ENCODE results near the gene GJD3. TPM values are rescaled to one million over a fixed set of nuclear protein-coding genes. Genes with fewer than 3 reads are reported as not detected.

GJD3 gene
- total and polyA plus RNA-seq, 2 donors (not counting 1 experiment from before 2014, with no cell fraction given) = not detected

GRCh38 chr17:40338058-40338457, 26.5 kb downstream of the GJD3 start:
- 100% methylated on average over 1 of the region's 5 CpGs for WGBS (ENCODE audit: insufficient coverage)
- ATAC-seq (ENCODE audit: low read depth) = no peak
- no peak overlapping the region for H3K4me3 Mint-ChIP-seq

DNA sequence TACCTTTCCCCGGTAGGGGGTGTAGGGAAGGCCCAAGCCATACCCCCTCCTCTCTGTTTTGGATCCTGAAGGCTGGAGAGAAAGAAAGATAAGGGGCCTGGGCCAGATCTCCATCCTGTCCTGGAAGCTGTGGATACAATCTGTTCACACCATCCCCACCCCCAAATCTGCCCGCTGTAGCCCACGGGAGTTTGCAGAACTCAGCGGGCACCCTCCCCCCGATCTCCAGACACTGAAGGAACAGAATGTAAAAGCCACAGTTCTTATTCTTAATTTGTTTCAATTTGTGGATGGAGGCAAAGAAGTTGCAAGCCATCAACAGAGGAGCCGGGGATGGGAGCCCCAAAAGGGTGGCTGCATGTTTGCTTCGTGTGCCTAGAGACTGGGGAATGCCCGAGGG, 27.2 kb downstream of the GJD3 start:
- WGBS (ENCODE audit: insufficient coverage) = 93% methylated on average over 2 of the region's 8 CpGs

More at GRCh38 chr17:40338058-40338457, 26.5 kb downstream of the GJD3 start:
- H3K4me1 Mint-ChIP-seq = peaks cover 61% of the 10 kb centered on the region
- DNase-seq = no peak
- Histone ChIP-seq H3K4me2 (replicated peaks; ENCODE audit: low read depth, low read length, poor library complexity, severe bottlenecking) (peak overlapping the region; percentile 17), H4K20me1 (ENCODE audit: control insufficient read depth, insufficient read depth, low read length, poor library complexity, severe bottlenecking) (peaks cover 14% of the 10 kb centered on the region), H3K4me3 (ENCODE audit: control extremely low read depth in 1 of 5, extremely low read depth in 1 of 5, insufficient read depth in 1 of 5, low read depth in 2 of 5, low read length in 4 of 5) (no peak overlapping the region), H3K36me3 (replicated peaks in 1 of 2; ENCODE audit: control extremely low read depth in 1 of 2, control insufficient read depth in 1 of 2, extremely low read depth in 1 of 2, insufficient read depth in 2 of 2, low read length in 1 of 2) (peaks cover 3 to 16% of the 10 kb centered on the region in 2 experiments), H3K9me3 (ENCODE audit: control extremely low read depth in 1 of 3, control insufficient read depth in 2 of 3, insufficient read depth in 1 of 3, low read length in 2 of 3) (no peaks in the 10 kb centered on the region), H3K9ac (ENCODE audit: low read length) (no peak overlapping the region), H3K4me1 (ENCODE audit: control insufficient read depth in 2 of 2, insufficient read depth in 2 of 2, low read length in 2 of 2) (peaks cover 59 to 82% of the 10 kb centered on the region in 2 donors), H3K79me2 (ENCODE audit: control insufficient read depth, insufficient read depth, low read length) (peaks cover 98% of the 10 kb centered on the region), H3K27me3 (replicated peaks in 1 of 4; ENCODE audit: control extremely low read depth in 1 of 4, control insufficient read depth in 3 of 4, insufficient read depth in 4 of 4, low read length in 3 of 4) (no peaks in the 10 kb centered on the region), H2AFZ (ENCODE audit: insufficient read depth, low read depth, low read length, poor library complexity, severe bottlenecking) (no peak overlapping the region), H3K27ac (ENCODE audit: low read length in 2 of 2) (no peak overlapping the region)
- intact Hi-C loops (cut with micrococcal nuclease) = no loop called here
- H3K9me3 Mint-ChIP-seq (ENCODE audit: insufficient read depth) = no peaks in the 10 kb centered on the region
- peak overlapping the region; percentile 56 for H3K27ac Mint-ChIP-seq
- ChIA-PET CTCF (interaction anchor here (2.0 to 8.3 kb wide), 3 partner anchors 12 to 30 kb away, joined by 8 to 119 read pairs (median 9); partner anchors contain the start of gene RARA), POLR2A (interaction anchor here (0.7 to 8.4 kb wide), 3 partner anchors 13 to 1205 kb away, joined by 5 to 96 read pairs (median 9); no protein-coding TSS in a partner anchor)
- TF ChIP-seq CTCF (IDR thresholded peaks at IDR 0.05) (no peak), EZH2 (IDR thresholded peaks at IDR 0.05; ENCODE audit: borderline replicate concordance, insufficient read depth, low read depth, low read length, poor library complexity, severe bottlenecking) (no peak)
- H3K27me3 Mint-ChIP-seq = no peaks in the 10 kb centered on the region

More for the DNA sequence above, 27.2 kb downstream of the GJD3 start:
- DNase-seq (no peak), ATAC-seq (ENCODE audit: low read depth) (no peak)
- Histone ChIP-seq H3K27me3 (replicated peaks in 1 of 4; ENCODE audit: control extremely low read depth in 1 of 4, control insufficient read depth in 3 of 4, insufficient read depth in 4 of 4, low read length in 3 of 4) (no peaks in the 10 kb centered on the region), H3K4me3 (ENCODE audit: control extremely low read depth in 1 of 5, extremely low read depth in 1 of 5, insufficient read depth in 1 of 5, low read depth in 2 of 5, low read length in 4 of 5) (no peak overlapping the region), H3K9ac (ENCODE audit: low read length) (no peak overlapping the region), H3K79me2 (ENCODE audit: control insufficient read depth, insufficient read depth, low read length) (peaks cover 98% of the 10 kb centered on the region), H3K4me2 (replicated peaks; ENCODE audit: low read depth, low read length, poor library complexity, severe bottlenecking) (no peak overlapping the region), H3K36me3 (replicated peaks in 1 of 2; ENCODE audit: control extremely low read depth in 1 of 2, control insufficient read depth in 1 of 2, extremely low read depth in 1 of 2, insufficient read depth in 2 of 2, low read length in 1 of 2) (peaks cover 3 to 21% of the 10 kb centered on the region in 2 experiments), H3K9me3 (ENCODE audit: control extremely low read depth in 1 of 3, control insufficient read depth in 2 of 3, insufficient read depth in 1 of 3, low read length in 2 of 3) (no peaks in the 10 kb centered on the region), H3K27ac (ENCODE audit: low read length in 2 of 2) (no peak overlapping the region), H3K4me1 (ENCODE audit: control insufficient read depth in 2 of 2, insufficient read depth in 2 of 2, low read length in 2 of 2) (peaks cover 57 to 80% of the 10 kb centered on the region in 2 donors), H4K20me1 (ENCODE audit: control insufficient read depth, insufficient read depth, low read length, poor library complexity, severe bottlenecking) (peaks cover 19% of the 10 kb centered on the region), H2AFZ (ENCODE audit: insufficient read depth, low read depth, low read length, poor library complexity, severe bottlenecking) (no peak overlapping the region)
- ChIA-PET CTCF (no interaction called here), POLR2A (no interaction called here)
- intact Hi-C loops (cut with micrococcal nuclease) = no loop called here
- Mint-ChIP-seq H3K9me3 (ENCODE audit: insufficient read depth) (no peaks in the 10 kb centered on the region), H3K27me3 (no peaks in the 10 kb centered on the region), H3K27ac (no peak overlapping the region), H3K4me1 (peaks cover 60% of the 10 kb centered on the region), H3K4me3 (no peak overlapping the region)
- TF ChIP-seq EZH2 (IDR thresholded peaks at IDR 0.05; ENCODE audit: borderline replicate concordance, insufficient read depth, low read depth, low read length, poor library complexity, severe bottlenecking) = no peak
- TF ChIP-seq CTCF (IDR thresholded peaks at IDR 0.05) = no peak

Measured in B cell (primary cell).